Upper lobe of right lung (tissue), 1 donor: ENCODE data around the gene CD164L2. TPM values are rescaled to one million over a fixed set of nuclear protein-coding genes. Genes with fewer than 3 reads are reported as not detected.
"Not testable (repeated sequence)": the region's sequence is repeated elsewhere in the genome, so short reads cannot be mapped to it uniquely, and the experiment has no call there.

Experiments used
- ATAC-seq: fragments of 200-7000 bp; cut with Tn5 transposase; one replicate; pipeline ENCODE4 v1.9.1; 2020; ENCODE audit warnings: mild to moderate bottlenecking, moderate library complexity
- DNase-seq: peaks from one replicate; pipeline ENCODE4 v3.0.0-alpha.2; 2020
- H3K27ac ChIP-seq: fragments of 200-600 bp; one replicate; pipeline ENCODE4 v1.8.0; 2022
- H3K27me3 ChIP-seq: fragments of 200-600 bp; one replicate; pipeline ENCODE4 v1.8.0; 2022; ENCODE audit warnings: mild to moderate bottlenecking
- H3K36me3 ChIP-seq: fragments of 200-600 bp; one replicate; pipeline ENCODE4 v1.8.0; 2022
- H3K4me1 ChIP-seq: fragments of 200-600 bp; one replicate; pipeline ENCODE4 v1.8.0; 2022
- H3K4me3 ChIP-seq: fragments of 200-600 bp; one replicate; pipeline ENCODE4 v1.8.0; 2022; ENCODE audit warnings: mild to moderate bottlenecking
- H3K9me3 ChIP-seq: fragments of 200-600 bp; one replicate; pipeline ENCODE4 v1.8.0; 2022
- intact Hi-C: fragments of 100-400 bp; cut with DNase I; formaldehyde crosslinking; loops from one replicate; pipeline ENCODE4 v1.11.0; 2022
- long read RNA-seq: library from polyadenylated mRNA; unstranded; transcript quantifications from one replicate; pipeline ENCODE4 v2.0.0, GENCODE V29; 2021
- total RNA-seq: library from RNA; stranded (reverse); fragmentation: NEBNext Ultra II Directional; extraction: Animal tissue kit (Norgen Biotek cat#: 25700); gene quantifications from one replicate; pipeline ENCODE4 v1.2.1, GENCODE V29; 2021
- TF ChIP-seq, protein P1 (sequence below): fragments of 200-600 bp; IDR thresholded peaks from one replicate; pipeline ENCODE4 v1.8.0; 2022; ENCODE audit warnings: antibody characterized with exemption
- donor health status: DM: no; HTN: yes; CAD: no; lungs with severe emphysema.

The CD164L2 gene
- 1.2 TPM for total RNA-seq
- long read RNA-seq, partial matches to known transcripts: 0 of 1 reads
- long read RNA-seq, other reads (novel, unspliced or antisense): 0 of 1 reads

DNA sequence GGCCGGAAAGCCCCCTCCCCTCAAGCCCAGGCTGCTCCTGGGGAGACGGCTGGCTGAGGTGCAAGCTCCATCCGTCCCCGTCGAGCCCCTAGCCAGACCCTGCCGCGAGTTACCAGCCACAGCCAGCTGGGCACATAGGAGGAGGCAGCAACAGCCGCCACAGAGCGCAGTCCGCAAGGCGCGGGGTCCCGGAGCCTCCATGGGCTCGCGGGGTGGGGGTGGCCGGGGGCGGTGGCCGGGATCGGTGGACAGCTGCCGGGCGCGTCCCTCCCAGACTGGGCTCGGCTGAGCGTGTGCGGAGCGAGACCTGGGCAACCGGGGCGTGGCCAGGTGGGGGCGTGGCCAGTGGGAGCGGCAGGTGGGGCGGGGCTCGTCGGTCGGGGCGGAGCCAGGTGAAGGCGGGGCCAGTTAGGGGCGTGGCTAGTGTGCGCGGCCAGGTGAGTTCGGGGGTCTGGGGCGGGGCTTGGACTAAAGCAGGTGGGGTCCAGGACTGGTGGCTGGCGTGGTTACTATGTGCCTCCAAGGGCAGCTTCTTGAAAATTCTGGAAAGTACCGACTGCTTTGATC, at the start of gene CD164L2:
Gene CD164L2, minus strand, starts transcription at position 295 of the 567 bp plus-strand sequence. Its CDS starts 94 bp downstream, at position 201.
- peaks cover 11% of the 10 kb centered on the region for H3K4me1 ChIP-seq
- no peaks in the 10 kb centered on the region for H3K27me3 ChIP-seq
- no peaks in the 10 kb centered on the region for H3K36me3 ChIP-seq
- H3K4me3 ChIP-seq: peak within 1 kb of the TSS; percentile 19
- ATAC-seq: peak; percentile 92
- no peaks in the 10 kb centered on the region for H3K9me3 ChIP-seq
- intact Hi-C loops: no loop called here
- no peak within 1 kb of the TSS for H3K27ac ChIP-seq
- TF ChIP-seq, protein P1, sequence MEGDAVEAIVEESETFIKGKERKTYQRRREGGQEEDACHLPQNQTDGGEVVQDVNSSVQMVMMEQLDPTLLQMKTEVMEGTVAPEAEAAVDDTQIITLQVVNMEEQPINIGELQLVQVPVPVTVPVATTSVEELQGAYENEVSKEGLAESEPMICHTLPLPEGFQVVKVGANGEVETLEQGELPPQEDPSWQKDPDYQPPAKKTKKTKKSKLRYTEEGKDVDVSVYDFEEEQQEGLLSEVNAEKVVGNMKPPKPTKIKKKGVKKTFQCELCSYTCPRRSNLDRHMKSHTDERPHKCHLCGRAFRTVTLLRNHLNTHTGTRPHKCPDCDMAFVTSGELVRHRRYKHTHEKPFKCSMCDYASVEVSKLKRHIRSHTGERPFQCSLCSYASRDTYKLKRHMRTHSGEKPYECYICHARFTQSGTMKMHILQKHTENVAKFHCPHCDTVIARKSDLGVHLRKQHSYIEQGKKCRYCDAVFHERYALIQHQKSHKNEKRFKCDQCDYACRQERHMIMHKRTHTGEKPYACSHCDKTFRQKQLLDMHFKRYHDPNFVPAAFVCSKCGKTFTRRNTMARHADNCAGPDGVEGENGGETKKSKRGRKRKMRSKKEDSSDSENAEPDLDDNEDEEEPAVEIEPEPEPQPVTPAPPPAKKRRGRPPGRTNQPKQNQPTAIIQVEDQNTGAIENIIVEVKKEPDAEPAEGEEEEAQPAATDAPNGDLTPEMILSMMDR: no peak
- DNase-seq: peak; percentile 90

DNA sequence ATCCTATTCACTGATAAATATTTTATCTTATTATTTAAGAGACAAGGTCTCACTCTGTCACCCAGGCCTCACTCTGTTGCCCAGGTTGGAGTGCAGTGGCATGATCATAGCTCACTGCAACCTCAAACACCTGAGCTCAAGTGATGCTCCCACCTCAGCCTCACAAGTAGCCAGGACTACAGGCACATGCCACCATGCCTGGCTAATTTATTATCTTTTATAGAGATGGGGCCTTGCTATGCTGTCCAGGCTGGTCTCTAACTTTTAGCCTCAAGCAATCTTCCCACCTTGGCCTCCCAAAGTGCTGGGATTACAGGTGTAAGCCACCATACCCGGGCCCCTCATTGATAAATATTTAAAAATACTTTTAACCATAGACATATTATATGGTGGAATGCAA, 49.6 kb upstream of the CD164L2 start:
- H3K27ac ChIP-seq: peak overlapping the region; percentile 19
- ATAC-seq, DNase-seq, intact Hi-C loops, H3K27me3 ChIP-seq, H3K36me3 ChIP-seq, H3K9me3 ChIP-seq, H3K4me3 ChIP-seq: not testable (repeated sequence)
- H3K4me1 ChIP-seq: peaks cover 93% of the 10 kb centered on the region

DNA sequence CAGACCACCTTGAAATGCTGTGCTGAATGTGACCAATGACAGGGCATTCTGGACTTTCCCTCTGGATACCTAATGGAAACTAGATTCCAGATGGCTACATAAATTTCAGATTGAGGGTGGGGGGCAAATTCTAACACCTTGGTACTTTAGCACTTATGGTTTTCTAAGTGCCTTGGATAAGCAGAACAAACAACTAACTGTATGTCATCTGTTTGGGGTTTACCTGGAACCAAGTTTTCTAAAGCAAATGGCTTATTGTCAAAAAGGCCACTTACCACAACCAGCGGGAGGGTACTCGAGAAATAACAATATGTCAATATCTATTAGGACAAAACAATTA, 48.4 kb upstream of the CD164L2 start:
- H3K4me3 ChIP-seq: no peak overlapping the region
- TF ChIP-seq, protein P1: no peak
- peak overlapping the region; percentile 86 for H3K27ac ChIP-seq
- H3K9me3 ChIP-seq: no peaks in the 10 kb centered on the region
- ATAC-seq: no peak
- DNase-seq: no peak
- peaks cover 20% of the 10 kb centered on the region for H3K36me3 ChIP-seq
- peaks cover 93% of the 10 kb centered on the region for H3K4me1 ChIP-seq
- H3K27me3 ChIP-seq: no peaks in the 10 kb centered on the region
- intact Hi-C loops: no loop called here

DNA sequence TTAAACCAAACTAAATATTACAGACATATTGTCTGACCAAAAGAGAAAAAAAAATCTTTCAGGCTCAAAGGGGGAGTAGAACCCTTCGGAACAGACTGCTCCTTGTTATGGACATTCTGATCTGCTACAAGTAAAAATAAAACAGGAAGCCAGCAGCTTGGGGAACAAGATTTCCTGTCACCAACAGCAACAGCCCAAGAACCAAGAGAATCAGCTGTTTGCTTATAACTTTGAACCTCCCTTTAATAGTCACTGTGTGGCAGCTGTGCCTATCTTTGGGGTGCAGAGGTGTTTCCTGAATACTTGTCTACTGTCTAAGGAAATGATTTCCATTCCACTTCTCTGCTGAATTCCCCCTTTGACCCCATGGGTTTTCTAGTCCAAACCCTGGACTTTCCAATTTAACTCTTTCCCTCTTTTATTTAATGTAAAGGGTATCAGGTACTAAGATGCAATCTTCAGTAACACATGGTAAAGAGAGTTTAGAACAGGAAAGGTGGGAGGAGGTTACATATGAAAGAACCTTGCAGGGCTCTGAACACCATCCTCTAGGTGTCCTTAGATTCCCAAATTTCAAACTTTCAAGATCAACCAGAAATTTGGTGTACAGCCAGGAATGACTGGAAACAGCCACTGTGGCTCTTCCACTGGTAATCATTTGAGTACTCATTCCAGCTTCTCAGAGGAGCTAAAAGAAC, 47.9 kb upstream of the CD164L2 start:
- TF ChIP-seq, protein P1: no peak
- no peak overlapping the region for H3K4me3 ChIP-seq
- H3K4me1 ChIP-seq: peaks cover 88% of the 10 kb centered on the region
- H3K27ac ChIP-seq: peak overlapping the region; percentile 86
- no peaks in the 10 kb centered on the region for H3K27me3 ChIP-seq
- ATAC-seq (peak; percentile 68), DNase-seq (no peak)
- intact Hi-C loops: no loop called here
- no peaks in the 10 kb centered on the region for H3K9me3 ChIP-seq
- peaks cover 23% of the 10 kb centered on the region for H3K36me3 ChIP-seq

DNA sequence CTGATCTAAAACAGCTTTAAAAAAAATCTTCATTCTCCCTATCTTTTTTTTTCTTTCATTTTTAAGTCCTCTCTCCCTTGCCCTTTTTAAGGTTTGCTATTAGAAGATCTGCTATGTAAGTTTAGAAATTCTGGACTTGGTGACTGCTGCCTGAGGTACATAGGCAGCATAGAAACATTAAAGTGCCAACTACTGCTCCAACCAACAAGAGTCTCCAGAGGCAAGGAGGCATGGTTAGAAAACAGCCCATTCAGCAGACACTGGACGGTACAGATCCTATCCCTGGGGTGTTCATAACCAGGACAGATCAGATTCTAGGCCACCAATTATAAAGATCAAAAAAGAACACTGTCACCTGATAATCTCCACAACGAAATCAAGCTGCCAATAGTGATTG, 45.9 kb upstream of the CD164L2 start:
- intact Hi-C loops: loop anchor here (10.0 kb wide), 1 partner anchor 46 kb away; no protein-coding TSS in a partner anchor

More for the DNA sequence above, 45.9 kb upstream of the CD164L2 start:
- H3K36me3 ChIP-seq: peaks cover 37% of the 10 kb centered on the region
- no peaks in the 10 kb centered on the region for H3K9me3 ChIP-seq
- DNase-seq (no peak), ATAC-seq (no peak)
- TF ChIP-seq, protein P1: no peak
- peaks cover 68% of the 10 kb centered on the region for H3K4me1 ChIP-seq
- H3K4me3 ChIP-seq: no peak overlapping the region
- H3K27me3 ChIP-seq: no peaks in the 10 kb centered on the region
- H3K27ac ChIP-seq: peak overlapping the region; percentile 86
